Bronchus fibroblast of lung (primary cell): ENCODE data around the gene METTL22. TPM values are rescaled to one million over a fixed set of nuclear protein-coding genes. Genes with fewer than 3 reads are reported as not detected.

Experiments
- total RNA-seq: library from RNA; depleted of rRNA; stranded (reverse); fragments of >200 nt; gene quantifications from 2 replicates; pipeline ENCODE4 v1.2.3, GENCODE V29; 2015

METTL22 gene, protein sequence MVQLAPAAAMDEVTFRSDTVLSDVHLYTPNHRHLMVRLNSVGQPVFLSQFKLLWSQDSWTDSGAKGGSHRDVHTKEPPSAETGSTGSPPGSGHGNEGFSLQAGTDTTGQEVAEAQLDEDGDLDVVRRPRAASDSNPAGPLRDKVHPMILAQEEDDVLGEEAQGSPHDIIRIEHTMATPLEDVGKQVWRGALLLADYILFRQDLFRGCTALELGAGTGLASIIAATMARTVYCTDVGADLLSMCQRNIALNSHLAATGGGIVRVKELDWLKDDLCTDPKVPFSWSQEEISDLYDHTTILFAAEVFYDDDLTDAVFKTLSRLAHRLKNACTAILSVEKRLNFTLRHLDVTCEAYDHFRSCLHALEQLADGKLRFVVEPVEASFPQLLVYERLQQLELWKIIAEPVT
- 29.8 and 31.4 TPM in 2 replicates for total RNA-seq

DNA sequence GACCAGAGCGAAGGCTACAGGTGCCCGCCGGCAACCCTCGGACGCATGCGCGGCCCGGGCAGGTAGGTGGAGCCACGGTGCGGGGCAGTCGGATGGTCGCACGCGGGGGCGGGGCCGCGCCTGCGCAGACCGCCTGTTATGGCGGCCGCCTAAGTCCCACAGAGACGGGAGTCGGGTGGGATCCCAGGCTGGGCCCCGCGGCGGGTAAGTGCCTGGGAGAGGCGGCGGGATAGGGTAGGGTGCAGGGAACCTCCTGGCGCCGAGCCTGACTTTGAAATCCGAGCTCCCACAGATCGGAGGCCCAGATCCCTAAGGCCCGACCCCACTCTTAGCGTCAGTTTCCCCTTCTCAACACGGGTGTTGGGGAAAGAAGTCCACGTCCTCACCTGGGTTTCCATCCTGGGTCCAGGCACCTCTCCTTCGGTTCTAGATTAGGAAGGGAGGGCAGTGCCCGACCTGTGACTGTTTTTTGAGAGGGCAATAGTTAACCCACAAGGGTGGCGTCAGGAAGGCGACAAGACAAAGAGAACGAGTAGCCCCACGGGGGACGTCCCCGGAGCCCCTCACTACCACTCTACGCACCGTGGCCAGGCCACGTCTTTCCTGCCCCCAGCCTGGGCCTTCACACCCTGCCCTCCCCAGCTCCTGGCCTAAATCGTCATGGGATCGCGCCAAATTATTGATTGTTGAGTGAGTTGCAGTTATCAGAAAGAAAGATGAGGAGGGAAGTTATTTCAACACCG lies at the start of gene METTL22:
METTL22 (plus strand) TSS at position 127 of the 743 bp plus-strand sequence. CDS start 3,968 bp downstream, outside the sequence.

DNA sequence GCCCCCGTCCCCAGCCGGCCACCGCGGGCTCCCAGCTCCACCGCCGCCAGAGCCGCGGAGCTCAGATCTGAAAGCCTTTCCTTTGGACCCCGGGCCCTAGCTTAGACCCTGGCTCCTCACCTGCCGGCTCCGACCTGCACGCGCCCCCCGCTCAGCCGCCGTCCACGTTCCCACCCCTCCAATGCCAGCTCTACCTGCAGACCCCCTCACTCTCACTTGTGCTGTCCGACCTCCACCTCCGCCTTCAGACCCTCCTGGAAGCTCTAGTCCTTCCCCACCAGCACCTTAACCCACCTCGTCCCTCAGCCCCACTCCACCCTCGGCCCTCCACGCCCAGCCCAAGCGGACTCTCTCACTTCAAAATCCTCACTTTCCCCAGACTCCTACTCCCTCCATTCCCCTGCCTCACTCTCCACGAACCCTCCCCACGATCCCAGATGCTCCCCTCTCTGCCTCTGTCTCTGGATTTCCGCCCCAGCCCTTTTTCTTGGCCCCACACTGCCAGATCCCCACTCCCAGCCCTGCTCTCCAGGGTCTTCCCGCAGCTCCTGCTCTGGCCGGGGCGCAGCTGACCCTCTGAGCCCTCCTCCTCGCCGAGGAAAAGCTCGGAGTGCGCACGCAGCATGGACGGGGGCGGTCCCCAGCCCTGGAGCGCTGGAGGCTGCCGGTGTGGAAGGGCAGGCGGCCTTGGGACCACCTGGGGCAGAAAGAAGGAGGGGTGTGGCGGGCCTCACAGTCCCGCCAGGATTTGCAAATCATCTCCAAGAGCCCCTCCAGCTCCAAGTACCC lies 31.4 kb upstream of the METTL22 start, which contains the start of gene TMEM114:
TMEM114 (minus strand) TSS at position 612 of the 789 bp plus-strand sequence. CDS start 673 bp downstream, outside the sequence.

DNA sequence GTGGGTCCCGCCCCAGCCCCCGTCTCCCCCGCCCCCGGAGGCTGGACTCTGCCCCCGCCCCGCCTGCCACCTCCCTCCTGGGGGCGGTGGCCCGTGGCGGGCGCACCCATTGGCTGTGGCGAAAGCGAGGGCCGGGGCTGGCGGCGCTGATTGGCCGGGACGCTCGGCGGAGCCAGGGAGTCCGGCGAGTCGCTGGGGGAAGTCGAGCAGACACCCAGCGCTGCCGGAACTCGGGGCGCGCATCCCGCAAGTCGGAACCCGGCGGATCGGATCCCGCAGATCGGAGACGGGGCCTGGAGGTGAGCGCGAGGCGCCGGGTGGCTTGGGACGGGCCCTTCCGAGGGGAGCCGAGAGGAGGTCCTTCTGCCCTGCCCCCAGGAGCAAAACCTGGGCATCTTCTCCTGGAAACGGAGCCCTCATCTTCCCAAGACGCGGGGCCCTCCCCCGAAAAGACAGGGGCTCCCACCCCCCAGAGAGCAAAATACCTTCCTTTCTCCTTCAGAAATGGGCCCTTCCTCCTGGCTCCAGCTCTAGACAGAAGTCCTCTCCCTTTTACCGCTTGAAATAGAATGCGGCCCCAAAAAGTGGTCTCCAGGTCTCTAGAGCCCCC lies 53.0 kb downstream of the METTL22 start, which contains the start of gene ABAT:
ABAT (plus strand) TSS at position 205 of the 610 bp plus-strand sequence. CDS start 61,123 bp downstream, outside the sequence.

Other genes starting within 250 kb of the METTL22 start
- gene TMEM114, start 31.2 kb upstream of the METTL22 start, total RNA-seq: not detected in 2 replicates
- gene ABAT, start 52.9 kb downstream of the METTL22 start, total RNA-seq: 1.2 and 1.3 TPM in 2 replicates
- 7.6 and 8.0 TPM in 2 replicates for gene TMEM186, start 175.9 kb downstream of the METTL22 start, total RNA-seq
- 20.5 and 26.2 TPM in 2 replicates for gene PMM2, start 176.1 kb downstream of the METTL22 start, total RNA-seq
- 195 and 221 TPM in 2 replicates for gene CARHSP1, start 247.3 kb downstream of the METTL22 start, total RNA-seq